HG03108 (cell line): ENCODE data around the gene ADCYAP1.
A peak's percentile ranks its signal among the peaks of the same experiment; 100 is the strongest.
"Not testable (repeated sequence)": the region's sequence is repeated elsewhere in the genome, so short reads cannot be mapped to it uniquely, and the experiment has no call there.

Source experiments
- ATAC-seq: cut with Tn5 transposase; IDR thresholded peaks from one replicate; pipeline ENCODE4 v1.9.1; 2021; ENCODE audit warnings: moderate library complexity; ENCODE audit not compliant: unreplicated experiment

Gene ADCYAP1

GRCh38 chr18:904218-905090, at the start of gene ADCYAP1:
Gene ADCYAP1, plus strand, starts transcription at chr18:904871. Its CDS starts 516 bp downstream, at chr18:905387.
- no peak for ATAC-seq

DNA sequence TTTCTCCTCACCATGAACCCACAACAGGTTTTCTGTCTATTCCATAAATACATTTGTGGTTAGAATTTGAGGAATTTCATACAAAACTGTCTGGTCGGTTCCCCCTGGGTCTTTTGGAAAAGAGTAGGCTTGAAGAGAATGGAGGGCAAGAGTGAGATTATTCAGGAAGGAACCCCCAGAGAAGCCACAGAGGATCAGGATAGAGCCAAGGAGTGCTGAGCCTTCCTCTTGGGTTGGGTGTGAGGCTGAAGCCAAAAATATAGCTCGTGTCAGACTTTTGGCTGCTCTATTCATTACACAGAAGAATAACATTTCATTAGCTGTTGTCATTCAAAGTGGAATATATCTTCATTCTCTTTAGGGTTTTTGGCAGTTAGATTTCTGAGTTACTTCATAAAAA, 46.7 kb upstream of the ADCYAP1 start:
- ATAC-seq, result no peak

GRCh38 chr18:864872-865273, 39.8 kb upstream of the ADCYAP1 start:
- ATAC-seq, result peak; percentile 73

GRCh38 chr18:867257-867656, 37.4 kb upstream of the ADCYAP1 start:
- no peak for ATAC-seq

DNA sequence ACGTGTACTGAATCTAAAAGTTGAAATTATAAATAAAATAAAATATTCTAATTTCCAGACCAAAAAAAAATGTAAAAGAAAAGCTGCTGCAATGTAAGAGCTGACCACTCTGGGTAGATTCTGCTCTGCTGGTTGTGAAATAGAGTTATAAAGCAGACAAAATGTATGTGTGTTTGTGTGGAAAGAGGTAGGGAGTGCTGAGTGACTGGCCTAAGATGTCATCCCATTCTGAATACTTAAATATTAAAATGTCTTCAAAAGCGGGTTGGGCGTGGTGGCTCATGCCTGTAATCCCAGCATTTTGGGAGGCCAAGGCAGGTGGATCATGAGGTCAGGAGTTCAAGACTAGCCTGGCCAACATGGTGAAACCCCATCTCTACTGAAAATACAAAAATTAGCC, 31.2 kb upstream of the ADCYAP1 start:
- ATAC-seq, result not testable (repeated sequence)

- ATAC-seq, result no peak
Observed at GRCh38 chr18:875912-876311, 28.8 kb upstream of the ADCYAP1 start.

DNA sequence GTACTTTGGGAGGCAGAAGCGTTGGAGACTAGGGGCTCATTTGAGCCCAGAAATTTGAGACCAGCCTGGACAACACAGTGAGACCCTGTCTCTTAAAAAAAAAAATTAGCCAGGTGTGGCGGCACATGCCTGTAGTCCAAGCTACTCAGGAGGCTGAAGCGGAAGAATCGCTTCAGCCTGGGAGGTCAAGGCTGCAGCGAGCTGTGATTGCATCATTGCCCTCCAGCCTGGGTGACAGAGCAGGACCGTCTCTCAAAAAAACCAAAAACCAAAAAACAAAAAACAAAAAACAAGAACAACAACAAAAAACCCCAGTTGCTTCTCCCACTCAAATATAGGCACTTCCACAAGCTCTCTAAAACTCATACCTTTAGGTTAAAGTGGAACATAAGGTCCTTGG, 27.4 kb upstream of the ADCYAP1 start:
- ATAC-seq, result no peak

DNA sequence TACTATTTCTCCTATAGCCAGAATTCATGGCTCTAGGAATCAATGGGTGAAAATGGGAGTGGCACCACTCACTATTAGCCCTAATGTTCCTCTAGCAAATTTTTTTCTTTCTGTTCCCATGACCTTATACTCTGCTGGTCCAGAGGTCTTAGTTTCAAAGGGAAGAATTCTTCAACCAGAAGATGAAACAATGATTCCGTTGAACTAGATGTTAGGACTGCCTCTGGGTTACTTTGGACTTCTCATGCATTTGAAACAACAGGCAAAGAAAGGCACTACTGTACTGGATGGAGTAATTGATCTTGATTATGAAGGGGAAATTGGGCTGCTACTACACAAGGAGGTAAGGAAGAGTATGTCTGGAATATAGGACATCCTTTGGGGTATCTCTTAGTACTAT, 18.6 kb upstream of the ADCYAP1 start:
- ATAC-seq, result no peak

DNA sequence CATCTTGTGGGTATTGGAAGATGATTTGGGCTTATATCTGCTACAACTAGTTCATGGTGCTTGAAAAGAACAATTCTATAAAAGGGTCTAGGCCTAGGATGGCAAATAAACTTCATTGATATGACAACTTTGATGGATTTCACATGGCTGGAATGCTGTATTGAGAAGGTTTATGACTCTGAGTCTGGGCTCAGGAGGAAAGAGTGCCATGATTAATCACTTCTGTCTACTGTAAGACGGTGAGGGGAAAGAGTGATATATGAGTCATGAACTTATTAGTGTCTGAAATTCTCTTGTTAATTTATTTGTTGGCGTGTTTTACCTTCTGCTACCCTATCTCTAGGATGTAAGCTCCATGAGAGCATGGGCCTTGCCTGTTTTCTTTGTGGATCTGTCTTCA, 17.0 kb upstream of the ADCYAP1 start:
- no peak for ATAC-seq

GRCh38 chr18:892316-892715, 12.4 kb upstream of the ADCYAP1 start:
- no peak for ATAC-seq

DNA sequence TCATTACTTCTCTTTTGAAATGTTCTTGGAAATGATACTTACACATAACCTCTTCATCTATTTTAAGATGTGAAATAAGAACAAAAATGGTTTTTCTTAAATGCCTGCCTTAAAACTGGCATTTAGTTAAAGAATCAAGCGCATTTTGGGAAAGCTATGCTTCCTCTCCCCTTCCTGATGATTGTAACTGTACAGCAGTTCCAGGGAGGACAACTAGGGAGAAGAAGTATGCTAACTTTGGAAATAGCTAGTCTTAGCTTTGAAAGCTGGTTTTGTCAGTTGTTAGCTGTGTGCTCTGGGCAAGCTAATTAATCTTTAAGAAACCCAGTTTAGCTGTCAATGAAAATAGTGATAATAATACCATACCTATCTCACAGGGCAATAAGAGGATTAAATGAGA, 8.4 kb upstream of the ADCYAP1 start:
- ATAC-seq, result no peak

GRCh38 chr18:901761-902160, 2.9 kb upstream of the ADCYAP1 start:
- no peak for ATAC-seq

DNA sequence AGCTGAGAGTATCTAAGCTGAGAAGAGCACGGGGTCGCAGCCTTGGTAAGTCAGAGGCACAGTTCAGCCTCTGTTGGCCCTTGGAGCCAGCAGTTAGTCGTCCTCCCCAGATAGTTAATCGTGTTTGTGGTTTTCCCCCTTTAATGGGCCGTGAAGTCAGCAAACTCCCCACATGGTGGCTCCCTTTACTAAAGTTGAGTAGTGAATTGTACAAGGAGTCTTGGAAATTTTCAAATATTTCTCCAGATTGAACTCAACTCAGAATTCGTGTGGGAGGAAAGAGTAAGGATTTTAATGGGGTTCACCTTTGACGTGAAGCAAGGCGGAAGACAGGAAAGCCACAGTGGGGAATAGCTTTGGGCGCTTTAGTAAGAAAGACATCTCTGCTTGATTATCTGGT, 2.4 kb upstream of the ADCYAP1 start:
- no peak for ATAC-seq

- no peak for ATAC-seq
Observed at GRCh38 chr18:903701-904100, 970 bp upstream of the ADCYAP1 start.

DNA sequence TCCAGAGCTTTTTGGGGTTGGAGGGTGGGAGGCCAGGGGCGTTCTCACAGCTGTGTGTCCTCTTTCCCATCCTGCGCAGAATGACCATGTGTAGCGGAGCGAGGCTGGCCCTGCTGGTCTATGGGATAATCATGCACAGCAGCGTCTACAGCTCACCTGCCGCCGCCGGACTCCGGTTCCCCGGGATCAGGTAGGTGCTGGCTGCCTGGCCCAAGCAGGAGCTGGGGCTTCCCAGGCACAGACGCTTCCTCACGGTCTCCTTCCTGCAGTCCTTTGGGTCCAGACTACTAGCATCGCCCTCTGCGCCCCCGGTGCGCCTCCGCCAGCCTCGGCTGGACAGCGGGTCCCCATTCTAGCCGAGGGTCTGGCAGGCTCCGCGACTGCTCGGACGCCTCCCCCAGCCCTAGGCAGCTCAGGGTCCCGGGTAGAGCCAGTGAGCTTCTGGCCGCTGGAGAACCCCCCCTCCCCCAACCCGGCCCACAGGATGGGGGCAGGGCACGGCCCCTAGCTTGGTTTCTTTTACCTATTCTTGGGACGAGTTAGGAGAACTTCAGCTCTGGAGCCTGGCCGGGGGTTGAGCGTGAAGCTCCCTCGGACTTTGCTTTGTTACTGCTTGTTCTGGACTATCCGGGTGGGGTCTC, 756 bp downstream of the ADCYAP1 start:
- ATAC-seq, result no peak

GRCh38 chr18:905948-906415, 1.3 kb downstream of the ADCYAP1 start:
- no peak for ATAC-seq

DNA sequence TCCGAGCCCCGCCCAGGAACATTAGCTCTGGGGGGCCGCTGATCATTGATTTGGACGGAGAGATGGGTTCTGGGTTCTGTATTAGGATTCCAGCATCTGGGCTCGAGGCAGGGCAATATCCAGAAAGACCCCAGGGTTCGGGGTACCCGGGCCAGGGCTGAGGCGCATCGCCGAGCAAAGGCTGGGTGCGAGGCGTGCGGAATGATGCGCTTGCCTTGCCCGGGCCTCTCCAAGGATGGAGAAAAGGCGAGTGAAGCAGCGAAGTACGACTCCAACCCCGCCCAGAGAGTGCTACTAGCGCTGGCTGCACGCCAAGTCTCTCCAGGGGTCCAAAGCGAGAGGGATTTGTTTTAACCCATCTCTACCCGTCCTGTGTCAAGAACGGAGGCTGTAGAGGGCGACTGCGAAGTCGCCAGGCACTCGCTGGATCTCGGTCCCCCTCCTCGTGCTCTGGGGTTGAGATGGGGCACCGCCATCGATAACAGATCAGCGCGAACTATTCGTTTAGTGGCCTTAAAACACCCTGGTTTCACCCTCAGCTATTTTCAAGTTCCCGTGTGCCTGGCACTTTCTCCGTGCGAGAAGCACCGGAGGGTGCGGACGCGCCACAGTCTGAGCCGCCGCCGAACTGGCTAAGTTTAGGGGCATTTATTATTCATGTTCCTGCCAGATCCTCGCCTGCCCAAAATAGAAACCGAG, 1.9 kb downstream of the ADCYAP1 start:
- ATAC-seq, result no peak

- no peak for ATAC-seq
Observed at GRCh38 chr18:907115-907884, 2.6 kb downstream of the ADCYAP1 start.

DNA sequence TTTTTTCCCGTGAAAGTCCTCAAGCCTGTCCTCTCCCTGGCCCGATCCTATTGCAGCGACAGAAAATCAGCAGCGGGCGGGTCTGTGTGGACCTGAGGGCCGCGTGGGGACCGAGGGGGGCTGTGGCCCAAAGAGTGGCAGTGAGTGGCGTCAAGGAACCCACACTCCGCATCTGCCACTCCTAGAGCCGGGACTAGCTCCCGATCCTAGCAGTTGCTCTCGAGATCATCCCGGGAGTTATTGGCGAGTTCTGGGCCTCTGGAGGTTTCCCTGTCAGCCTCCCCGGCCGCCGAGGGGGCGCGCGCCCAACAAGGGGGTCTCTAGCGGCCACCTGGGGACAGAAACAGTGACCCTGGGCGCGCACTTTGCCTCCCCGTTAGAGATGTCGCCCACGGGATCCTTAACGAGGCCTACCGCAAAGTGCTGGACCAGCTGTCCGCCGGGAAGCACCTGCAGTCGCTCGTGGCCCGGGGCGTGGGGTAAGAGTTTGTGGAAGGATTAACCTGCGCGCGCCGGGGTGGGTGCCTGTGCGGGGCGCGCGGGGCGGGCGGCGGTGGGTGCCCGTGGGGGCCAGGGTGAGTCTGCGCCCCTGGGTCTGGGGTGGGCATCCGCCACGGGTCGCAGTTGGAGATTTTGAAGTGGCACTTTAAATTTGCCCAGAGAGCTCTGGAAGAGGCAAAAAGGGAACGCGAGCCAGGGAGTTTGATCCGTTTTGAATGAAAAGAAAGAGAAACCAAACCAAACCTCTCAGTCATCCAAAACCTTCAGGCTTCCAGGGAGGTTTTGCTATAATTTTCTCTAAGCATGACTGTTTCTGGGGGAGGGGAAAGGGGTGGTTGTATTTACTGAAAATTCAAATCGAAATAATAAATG, 3.5 kb downstream of the ADCYAP1 start:
- ATAC-seq, result no peak
